H9 (cell line): ENCODE results near the gene CTNNBL1. TPM values are rescaled to one million over a fixed set of nuclear protein-coding genes. Genes with fewer than 3 reads are reported as not detected.

ENCODE experiments used
- DNase-seq: peaks from one replicate; pipeline ENCODE4 v3.0.0-alpha.2; 2017
- H2AFZ ChIP-seq: one replicate; pipeline ENCODE4 v1.6.1; 2013; ENCODE audit warnings: mild to moderate bottlenecking, low read length, control low read depth, moderate library complexity
- H2AK5ac ChIP-seq: 2 replicates; pipeline ENCODE4 v1.6.1; 2013; ENCODE audit warnings: low read length, control low read depth, mixed read lengths; ENCODE audit not compliant: insufficient read length
- H2BK120ac ChIP-seq: one replicate; pipeline ENCODE4 v1.6.1; 2013; ENCODE audit warnings: low read depth, mild to moderate bottlenecking, low read length, control low read depth, inconsistent platforms; ENCODE audit not compliant: poor library complexity, severe bottlenecking
- H2BK12ac ChIP-seq: 2 replicates; pipeline ENCODE4 v1.6.1; 2013; ENCODE audit warnings: low read length, control low read depth, mixed read lengths, low read depth; ENCODE audit not compliant: insufficient read length
- H2BK15ac ChIP-seq: 2 replicates; pipeline ENCODE4 v1.6.1; 2013; ENCODE audit warnings: low read depth, low read length, control low read depth
- H2BK20ac ChIP-seq: one replicate; pipeline ENCODE4 v1.6.1; 2013; ENCODE audit warnings: low read depth, mild to moderate bottlenecking, low read length, control low read depth, inconsistent platforms; ENCODE audit not compliant: poor library complexity, severe bottlenecking
- H2BK5ac ChIP-seq: 2 replicates; pipeline ENCODE4 v1.6.1; 2013; ENCODE audit warnings: low read length, control low read depth, mixed read lengths; ENCODE audit not compliant: insufficient read length
- H3K14ac ChIP-seq: 2 replicates; pipeline ENCODE4 v1.6.1; 2013; ENCODE audit warnings: low read length, control low read depth; ENCODE audit not compliant: insufficient read depth
- H3K18ac ChIP-seq: 2 replicates; pipeline ENCODE4 v1.6.1; 2013; ENCODE audit warnings: low read depth, mild to moderate bottlenecking, mixed read lengths, low read length, control low read depth; ENCODE audit not compliant: insufficient read length
- H3K23ac ChIP-seq: 2 replicates; pipeline ENCODE4 v1.6.1; 2013; ENCODE audit warnings: low read length, control low read depth, mixed read lengths, low read depth; ENCODE audit not compliant: insufficient read length
- H3K23me2 ChIP-seq: 2 replicates; pipeline ENCODE4 v1.6.1; 2013; ENCODE audit warnings: low read depth, mild to moderate bottlenecking, mixed read lengths, low read length, control low read depth; ENCODE audit not compliant: insufficient read length, poor library complexity, severe bottlenecking
- H3K27ac ChIP-seq: 2 replicates; pipeline ENCODE4 v1.5.1; 2013; ENCODE audit warnings: low read length, control low read depth, mixed read lengths, low read depth; ENCODE audit not compliant: insufficient read length
- H3K27me3 ChIP-seq: 2 replicates; pipeline ENCODE4 v1.6.1; 2013; ENCODE audit warnings: low read length, control low read depth, inconsistent platforms; ENCODE audit not compliant: insufficient read depth
- H3K4ac ChIP-seq: 2 replicates; pipeline ENCODE4 v1.6.1; 2013; ENCODE audit warnings: low read depth, mild to moderate bottlenecking, control low read depth, inconsistent platforms, low read length, moderate library complexity
- H3K4me1 ChIP-seq: 2 replicates; pipeline ENCODE4 v1.6.1; 2013; ENCODE audit warnings: low read length, control low read depth, inconsistent platforms; ENCODE audit not compliant: insufficient read depth
- H3K4me2 ChIP-seq: 2 replicates; pipeline ENCODE4 v1.6.1; 2013; ENCODE audit warnings: low read length, control low read depth, mixed read lengths; ENCODE audit not compliant: insufficient read length, insufficient read depth
- H3K56ac ChIP-seq: 2 replicates; pipeline ENCODE4 v1.6.1; 2013; ENCODE audit warnings: low read depth, mild to moderate bottlenecking, mixed read lengths, low read length, control low read depth; ENCODE audit not compliant: insufficient read length
- H3K79me1 ChIP-seq: 2 replicates; pipeline ENCODE4 v1.6.1; 2013; ENCODE audit warnings: low read depth, mild to moderate bottlenecking, moderate library complexity, low read length, control low read depth, inconsistent platforms; ENCODE audit not compliant: insufficient read depth, poor library complexity, severe bottlenecking
- H3K79me2 ChIP-seq: 2 replicates; pipeline ENCODE4 v1.6.1; 2013; ENCODE audit warnings: low read length, control low read depth, inconsistent platforms; ENCODE audit not compliant: insufficient read depth
- H3K9ac ChIP-seq: 2 replicates; pipeline ENCODE4 v1.6.1; 2013; ENCODE audit warnings: low read length, control low read depth, mixed read lengths; ENCODE audit not compliant: insufficient read length; ENCODE audit errors: extremely low read depth
- H3K9me3 ChIP-seq: one replicate; pipeline ENCODE4 v1.6.1; 2013; ENCODE audit warnings: low read depth, low read length, inconsistent platforms; ENCODE audit not compliant: control insufficient read depth
- H3T11ph ChIP-seq: one replicate; pipeline ENCODE4 v1.6.1; 2013; ENCODE audit warnings: mild to moderate bottlenecking, low read length, control low read depth, inconsistent platforms
- H4K20me1 ChIP-seq: one replicate; pipeline ENCODE4 v1.6.1; 2013; ENCODE audit not compliant: control insufficient read depth, insufficient read length, insufficient read depth
- H4K5ac ChIP-seq: 2 replicates; pipeline ENCODE4 v1.6.1; 2013; ENCODE audit warnings: low read depth, mild to moderate bottlenecking, mixed read lengths, low read length, control low read depth; ENCODE audit not compliant: insufficient read length
- H4K8ac ChIP-seq: replicated peaks from 2 replicates; pipeline ENCODE4 v1.6.1; 2013; ENCODE audit warnings: low read length, control low read depth, mixed read lengths, low read depth; ENCODE audit not compliant: insufficient read length
- H4K91ac ChIP-seq: 2 replicates; pipeline ENCODE4 v1.6.1; 2013; ENCODE audit warnings: low read depth, mild to moderate bottlenecking, moderate library complexity, mixed read lengths, low read length, control low read depth; ENCODE audit not compliant: insufficient read length
- H3K27ac Mint-ChIP-seq, 3 experiments: 2 replicates in 2 of 3; 3 replicates in 1 of 3; pipeline ENCODE4 v1.8.0; 2020 to 2021; ENCODE audit warnings: mixed read lengths in 3 of 3, mild to moderate bottlenecking in 1 of 3, moderate library complexity in 1 of 3
- H3K27me3 Mint-ChIP-seq: 2 replicates; pipeline ENCODE4 v1.8.0; 2021; ENCODE audit warnings: low read depth, mild to moderate bottlenecking, moderate library complexity, mixed read lengths
- H3K36me3 Mint-ChIP-seq, 3 experiments: 2 replicates in 2 of 3; 3 replicates in 1 of 3; pipeline ENCODE4 v1.8.0; 2020 to 2021; ENCODE audit warnings: low read depth in 3 of 3, mixed read lengths in 3 of 3; ENCODE audit not compliant: insufficient read depth in 1 of 3
- H3K4me1 Mint-ChIP-seq, 2 experiments: 2 replicates each; pipeline ENCODE4 v1.8.0; 2020; ENCODE audit warnings: mixed read lengths in 2 of 2
- H3K4me3 Mint-ChIP-seq, 2 experiments: 2 replicates in 1 of 2; 3 replicates in 1 of 2; pipeline ENCODE4 v1.8.0; 2020 to 2021; ENCODE audit warnings: mild to moderate bottlenecking in 2 of 2, mixed read lengths in 2 of 2, moderate library complexity in 1 of 2
- H3K9me3 Mint-ChIP-seq, 2 experiments: 2 replicates in 1 of 2; 3 replicates in 1 of 2; pipeline ENCODE4 v1.8.0; 2020; ENCODE audit warnings: mild to moderate bottlenecking in 2 of 2, mixed read lengths in 2 of 2, moderate library complexity in 1 of 2
- CTCF ChIP-seq: fragments of 200-600 bp; sonication (generic); conservative IDR thresholded peaks from 3 replicates; pipeline ENCODE4 v1.8.0; 2021; ENCODE audit warnings: antibody characterized with exemption, mild to moderate bottlenecking
- WGBS: extraction: QIAGEN DNeasy Blood & Tissue Kit; methylation state at CpG from one replicate; pipeline ENCODE4 v1.1.7; 2013; ENCODE audit warnings: missing lambda C conversion rate, low lambda C conversion rate, mixed read lengths; ENCODE audit not compliant: insufficient read length; ENCODE audit errors: extremely low coverage; 5-methylcytosine and 5-hydroxymethylcytosine counted together
- total RNA-seq: library from RNA; stranded (reverse); gene quantifications from 2 replicates; pipeline ENCODE4 v1.2.1, GENCODE V29; 2021

Gene CTNNBL1
- total RNA-seq, 1 experiment from 2014 or later: 67.2 TPM

GRCh38 chr20:37736132-37736531 lies 42.3 kb downstream of the CTNNBL1 start:
- TF ChIP-seq CTCF: no peak
- Histone ChIP-seq H4K20me1 (no peaks in the 10 kb centered on the region), H3K79me1 (no peaks in the 10 kb centered on the region), H3K27me3 (no peaks in the 10 kb centered on the region; the same call in 1 of the 2 replicates), H2BK5ac (no peak overlapping the region), H3K14ac (no peak overlapping the region), H3K4ac (no peak overlapping the region), H4K8ac (no peak overlapping the region), H2BK15ac (no peak overlapping the region), H3K27ac (no peak overlapping the region), H2BK120ac (no peak overlapping the region), H3K23me2 (no peaks in the 10 kb centered on the region), H3K23ac (no peak overlapping the region), H3K56ac (no peak overlapping the region), H2BK12ac (no peak overlapping the region), H3K9ac (no peak overlapping the region), H3K79me2 (no peaks in the 10 kb centered on the region), H3K4me2 (no peak overlapping the region), H2AFZ (no peak overlapping the region), H4K91ac (no peak overlapping the region), H3K9me3 (no peaks in the 10 kb centered on the region), H3K18ac (no peak overlapping the region), H2AK5ac (no peak overlapping the region), H4K5ac (no peak overlapping the region), H3K4me1 (no peaks in the 10 kb centered on the region; the same call in 1 of the 2 replicates), H3T11ph (no peak overlapping the region), H2BK20ac (no peak overlapping the region)
- no peak for DNase-seq
- Mint-ChIP-seq H3K4me1 (peaks cover 5 to 6% of the 10 kb centered on the region in 2 experiments), H3K4me3 (no peak overlapping the region), H3K9me3 (no peaks in the 10 kb centered on the region), H3K27ac (no peak overlapping the region), H3K36me3 (peaks cover 12 to 32% (median 22%) of the 10 kb centered on the region in 3 experiments; a peak in 6 of 7 replicates), H3K27me3 (no peaks in the 10 kb centered on the region)
- WGBS: no CpG with 5 or more reads among the region's 2 CpGs
